ENCODE measurements around the gene UTS2R.

DNA sequence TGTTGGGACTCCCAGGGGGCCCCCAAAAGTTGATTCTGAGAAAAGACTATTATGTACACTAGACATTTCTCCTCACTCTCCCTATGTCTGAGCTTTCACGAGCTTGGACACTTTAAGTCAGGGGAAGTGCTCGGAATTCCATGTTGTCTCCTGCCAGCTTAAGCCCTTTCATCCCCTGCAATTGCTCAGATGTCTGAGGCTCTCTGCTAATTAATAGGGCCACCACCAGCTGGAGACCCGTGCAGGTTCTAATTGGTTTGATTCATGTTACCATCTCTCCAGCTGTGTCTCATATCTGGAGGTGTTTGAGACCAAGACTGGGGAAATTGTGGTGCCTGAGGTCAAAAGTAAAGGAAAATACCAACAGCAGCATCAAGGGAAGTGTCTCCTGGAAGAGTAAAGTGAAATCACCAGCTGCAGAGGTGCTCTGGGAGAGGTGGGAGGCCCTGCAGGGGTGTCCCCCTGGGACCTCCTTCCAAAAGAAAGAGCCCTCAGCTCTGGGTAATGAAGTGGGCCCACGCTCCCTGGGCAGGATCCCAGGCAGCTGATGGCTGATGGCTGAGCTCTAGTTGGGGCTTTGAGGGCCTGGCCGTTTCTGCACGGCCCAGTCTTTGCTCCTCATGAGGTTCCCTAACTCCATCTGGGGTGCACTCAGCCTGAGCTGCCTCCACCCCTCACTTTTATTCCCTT is 5.8 kb upstream of the UTS2R start:
- TF ChIP-seq, protein P1, sequence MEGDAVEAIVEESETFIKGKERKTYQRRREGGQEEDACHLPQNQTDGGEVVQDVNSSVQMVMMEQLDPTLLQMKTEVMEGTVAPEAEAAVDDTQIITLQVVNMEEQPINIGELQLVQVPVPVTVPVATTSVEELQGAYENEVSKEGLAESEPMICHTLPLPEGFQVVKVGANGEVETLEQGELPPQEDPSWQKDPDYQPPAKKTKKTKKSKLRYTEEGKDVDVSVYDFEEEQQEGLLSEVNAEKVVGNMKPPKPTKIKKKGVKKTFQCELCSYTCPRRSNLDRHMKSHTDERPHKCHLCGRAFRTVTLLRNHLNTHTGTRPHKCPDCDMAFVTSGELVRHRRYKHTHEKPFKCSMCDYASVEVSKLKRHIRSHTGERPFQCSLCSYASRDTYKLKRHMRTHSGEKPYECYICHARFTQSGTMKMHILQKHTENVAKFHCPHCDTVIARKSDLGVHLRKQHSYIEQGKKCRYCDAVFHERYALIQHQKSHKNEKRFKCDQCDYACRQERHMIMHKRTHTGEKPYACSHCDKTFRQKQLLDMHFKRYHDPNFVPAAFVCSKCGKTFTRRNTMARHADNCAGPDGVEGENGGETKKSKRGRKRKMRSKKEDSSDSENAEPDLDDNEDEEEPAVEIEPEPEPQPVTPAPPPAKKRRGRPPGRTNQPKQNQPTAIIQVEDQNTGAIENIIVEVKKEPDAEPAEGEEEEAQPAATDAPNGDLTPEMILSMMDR (IDR thresholded peaks at IDR 0.05; ENCODE audit: borderline replicate concordance, extremely low read depth, low read length, poor library complexity, severe bottlenecking), result no peak
- no peak for TF ChIP-seq EZH2 (IDR thresholded peaks at IDR 0.05; ENCODE audit: borderline replicate concordance, low read depth, low read length, severe bottlenecking)

All from DND-41 (cell line).